GM12878 (cell line): ENCODE data around the gene TM7SF2.

Experiments used
- EED ChIP-seq: sonication (generic); IDR thresholded peaks from 2 replicates; pipeline ENCODE4 v1.6.1; 2016; ENCODE audit warnings: antibody characterized with exemption, low read depth
- GABPA ChIP-seq: IDR thresholded peaks from 2 replicates; pipeline ENCODE4 v1.6.1; 2014; ENCODE audit warnings: antibody characterized with exemption, low read depth, mild to moderate bottlenecking, inconsistent platforms
- HCFC1 ChIP-seq: fragments of 150-350 bp; IDR thresholded peaks from 2 replicates; pipeline ENCODE4 v1.6.1; 2014; ENCODE audit warnings: low read length
- IKZF1 ChIP-seq: fragments of 450-650 bp; conservative IDR thresholded peaks from 2 replicates; pipeline ENCODE4 v1.6.1; 2017; ENCODE audit warnings: antibody characterized with exemption, mild to moderate bottlenecking
- RAD51 ChIP-seq: fragments of 450-650 bp; IDR thresholded peaks from 2 replicates; pipeline ENCODE4 v1.6.1; 2016; ENCODE audit warnings: moderate library complexity, mild to moderate bottlenecking, inconsistent platforms
- SIN3A ChIP-seq: IDR thresholded peaks from 2 replicates; pipeline ENCODE4 v1.6.1; 2012; ENCODE audit warnings: low read depth, low read length, improper control_type of control experiment
- SUPT20H ChIP-seq: IDR thresholded peaks from 2 replicates; pipeline ENCODE4 v1.6.1; 2011; ENCODE audit warnings: low read depth, mild to moderate bottlenecking, low read length, moderate library complexity, borderline replicate concordance; ENCODE audit not compliant: control insufficient read depth
- SUZ12 ChIP-seq: fragments of 200-600 bp; sonication (generic); IDR thresholded peaks from one replicate; pipeline ENCODE4 v1.6.1; 2018; ENCODE audit warnings: antibody characterized with exemption, mild to moderate bottlenecking; ENCODE audit not compliant: unreplicated experiment
- TF ChIP-seq, protein P1 (sequence below): IDR thresholded peaks from 2 replicates; pipeline ENCODE4 v1.6.1; 2011; ENCODE audit warnings: low read depth, mild to moderate bottlenecking, low read length, moderate library complexity, borderline replicate concordance; ENCODE audit errors: extremely low read depth
- TF ChIP-seq, protein P2 (sequence below): IDR thresholded peaks from 2 replicates; pipeline ENCODE4 v1.6.1; 2011; ENCODE audit warnings: mild to moderate bottlenecking, low read depth, low read length, moderate library complexity; ENCODE audit not compliant: insufficient replicate concordance

DNA sequence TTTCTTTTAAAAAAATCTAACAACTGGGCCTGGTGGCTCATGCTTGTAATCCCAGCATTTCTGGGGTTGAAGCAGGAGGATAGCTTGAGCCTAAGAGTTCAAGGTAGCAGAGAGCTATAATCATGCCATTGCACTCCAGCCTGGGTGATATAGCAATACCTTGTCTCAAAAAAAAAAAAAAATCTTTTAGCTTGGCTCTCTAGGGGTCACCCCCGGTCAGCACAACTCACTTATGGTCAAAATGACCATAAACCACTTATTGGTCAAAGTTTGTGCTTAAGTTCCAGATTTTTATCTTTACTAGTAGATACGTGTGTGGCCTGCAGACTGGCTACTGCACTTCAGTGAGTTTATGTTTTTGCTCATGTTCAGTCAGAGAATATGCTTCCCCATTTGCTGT, 52.0 kb downstream of the TM7SF2 start:
- no peak for TF ChIP-seq GABPA
- no peak for TF ChIP-seq SIN3A
- TF ChIP-seq SUZ12, result no peak
- TF ChIP-seq, protein P1, sequence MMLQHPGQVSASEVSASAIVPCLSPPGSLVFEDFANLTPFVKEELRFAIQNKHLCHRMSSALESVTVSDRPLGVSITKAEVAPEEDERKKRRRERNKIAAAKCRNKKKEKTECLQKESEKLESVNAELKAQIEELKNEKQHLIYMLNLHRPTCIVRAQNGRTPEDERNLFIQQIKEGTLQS, result no peak
- TF ChIP-seq RAD51, result no peak
- no peak for TF ChIP-seq HCFC1
- TF ChIP-seq, protein P2, sequence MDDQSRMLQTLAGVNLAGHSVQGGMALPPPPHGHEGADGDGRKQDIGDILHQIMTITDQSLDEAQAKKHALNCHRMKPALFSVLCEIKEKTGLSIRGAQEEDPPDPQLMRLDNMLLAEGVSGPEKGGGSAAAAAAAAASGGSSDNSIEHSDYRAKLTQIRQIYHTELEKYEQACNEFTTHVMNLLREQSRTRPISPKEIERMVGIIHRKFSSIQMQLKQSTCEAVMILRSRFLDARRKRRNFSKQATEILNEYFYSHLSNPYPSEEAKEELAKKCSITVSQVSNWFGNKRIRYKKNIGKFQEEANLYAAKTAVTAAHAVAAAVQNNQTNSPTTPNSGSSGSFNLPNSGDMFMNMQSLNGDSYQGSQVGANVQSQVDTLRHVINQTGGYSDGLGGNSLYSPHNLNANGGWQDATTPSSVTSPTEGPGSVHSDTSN, result no peak
- no peak for TF ChIP-seq EED
- TF ChIP-seq SUPT20H, result no peak
- TF ChIP-seq IKZF1, result no peak
